A673 (cell line): ENCODE data around the gene KRTAP1-5. TPM values are rescaled to one million over a fixed set of nuclear protein-coding genes. Genes with fewer than 3 reads are reported as not detected.

ENCODE experiments used
- BruUV-seq: library from RNA; stranded (reverse); fragments of 400-500 nt; replicated peaks from 2 replicates; lab custom pipeline; 2021; lab: Mats Ljungman, UMichigan
- CTCF ChIA-PET: fragments of 300-600 bp; sonication (Branson Sonifier 250); formaldehyde crosslinking; loops from one replicate; lab custom pipeline; 2022; ENCODE audit warnings: antibody characterized with exemption; lab: Charles Lee
- POLR2A ChIA-PET: fragments of 300-600 bp; sonication (Branson Sonifier 250); formaldehyde crosslinking; loops from one replicate; lab custom pipeline; 2022; ENCODE audit warnings: antibody characterized with exemption; ENCODE audit not compliant: low non-redundant PET; lab: Charles Lee
- DNase-seq: peaks from one replicate; pipeline ENCODE4 v3.0.0-alpha.2; 2015; ENCODE audit warnings: low spot score
- H3K27ac ChIP-seq: fragments of 200-600 bp; sonication (generic); 2 replicates; pipeline ENCODE4 v1.5.1; 2016; ENCODE audit warnings: mixed run types, low read depth, mild to moderate bottlenecking, mixed read lengths, antibody characterized with exemption, low read length; ENCODE audit not compliant: poor library complexity, severe bottlenecking
- H3K27me3 ChIP-seq: fragments of 200-600 bp; sonication (generic); replicated peaks from 2 replicates; pipeline ENCODE4 v1.6.1; 2017; ENCODE audit warnings: mixed run types, low read depth, mild to moderate bottlenecking, mixed read lengths, antibody characterized with exemption, low read length; ENCODE audit not compliant: insufficient read depth, poor library complexity
- H3K36me3 ChIP-seq: fragments of 200-600 bp; sonication (generic); 2 replicates; pipeline ENCODE4 v1.6.1; 2016; ENCODE audit warnings: mixed run types, mild to moderate bottlenecking, mixed read lengths, antibody characterized with exemption, low read length; ENCODE audit not compliant: insufficient read depth, poor library complexity, severe bottlenecking
- H3K4me1 ChIP-seq: fragments of 200-600 bp; sonication (generic); 2 replicates; pipeline ENCODE4 v1.6.1; 2017; ENCODE audit warnings: mixed run types, mild to moderate bottlenecking, mixed read lengths, antibody characterized with exemption, low read length; ENCODE audit not compliant: insufficient read depth, poor library complexity, severe bottlenecking
- H3K4me3 ChIP-seq: fragments of 200-600 bp; sonication (generic); 2 replicates; pipeline ENCODE4 v1.5.1; 2016; ENCODE audit warnings: low read depth, mixed run types, mild to moderate bottlenecking, mixed read lengths, low read length; ENCODE audit not compliant: poor library complexity, severe bottlenecking
- H3K9me3 ChIP-seq: fragments of 200-600 bp; sonication (generic); 2 replicates; pipeline ENCODE4 v1.6.1; 2016; ENCODE audit warnings: mixed run types, low read depth, mild to moderate bottlenecking, mixed read lengths, antibody characterized with exemption, low read length; ENCODE audit not compliant: poor library complexity, severe bottlenecking
- EZH2 ChIP-seq: fragments of 200-600 bp; sonication (generic); IDR thresholded peaks from 2 replicates; pipeline ENCODE4 v1.6.1; 2017; ENCODE audit warnings: borderline replicate concordance, low read depth, mild to moderate bottlenecking, mixed read lengths, antibody characterized with exemption, low read length; ENCODE audit not compliant: poor library complexity, severe bottlenecking
- intact Hi-C: fragments of 100-400 bp; cut with micrococcal nuclease; formaldehyde crosslinking; loops from one replicate; pipeline ENCODE4 v1.10.0; 2022; ENCODE audit not compliant: unreplicated experiment
- total RNA-seq: library from RNA; stranded (reverse); gene quantifications from 2 replicates; pipeline ENCODE4 v1.2.3, GENCODE V29; 2021
- TF ChIP-seq, protein P1 (sequence below): fragments of 300-800, 200-600 bp; sonication (generic); conservative IDR thresholded peaks from 2 replicates; pipeline ENCODE4 v1.5.1; 2017; ENCODE audit warnings: low read depth, mild to moderate bottlenecking, antibody characterized with exemption, low read length, moderate library complexity, mixed read lengths

The KRTAP1-5 gene
- total RNA-seq, 1 experiment from 2014 or later = not detected

DNA sequence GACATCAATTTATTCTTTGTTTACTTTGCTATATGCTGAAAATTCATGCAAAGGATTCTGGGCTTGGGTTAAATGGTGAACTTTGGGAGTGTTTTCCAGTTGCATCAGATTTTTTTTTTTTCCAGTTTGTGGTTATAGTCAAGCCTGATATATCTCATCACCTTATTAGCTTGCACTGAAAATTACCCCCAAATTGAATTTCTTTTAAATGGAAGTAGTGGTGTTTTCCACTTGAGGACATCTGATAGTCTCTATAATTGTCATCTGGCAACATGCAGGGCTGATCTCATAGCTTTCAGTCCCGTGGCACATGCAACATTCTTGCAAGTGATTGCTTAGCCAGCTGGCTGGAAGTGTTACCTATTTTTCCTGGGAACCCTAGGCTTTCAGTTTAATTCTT, 13.4 kb downstream of the KRTAP1-5 start:
- intact Hi-C loops = no loop called here
- POLR2A ChIA-PET = no interaction called here
- no peaks in the 10 kb centered on the region for H3K27me3 ChIP-seq
- no TSS peak for BruUV-seq
- CTCF ChIA-PET = no interaction called here
- DNase-seq = peak; percentile 10
- no peaks in the 10 kb centered on the region for H3K4me1 ChIP-seq
- no peaks in the 10 kb centered on the region for H3K36me3 ChIP-seq
- no peak for TF ChIP-seq EZH2
- TF ChIP-seq, protein P1, sequence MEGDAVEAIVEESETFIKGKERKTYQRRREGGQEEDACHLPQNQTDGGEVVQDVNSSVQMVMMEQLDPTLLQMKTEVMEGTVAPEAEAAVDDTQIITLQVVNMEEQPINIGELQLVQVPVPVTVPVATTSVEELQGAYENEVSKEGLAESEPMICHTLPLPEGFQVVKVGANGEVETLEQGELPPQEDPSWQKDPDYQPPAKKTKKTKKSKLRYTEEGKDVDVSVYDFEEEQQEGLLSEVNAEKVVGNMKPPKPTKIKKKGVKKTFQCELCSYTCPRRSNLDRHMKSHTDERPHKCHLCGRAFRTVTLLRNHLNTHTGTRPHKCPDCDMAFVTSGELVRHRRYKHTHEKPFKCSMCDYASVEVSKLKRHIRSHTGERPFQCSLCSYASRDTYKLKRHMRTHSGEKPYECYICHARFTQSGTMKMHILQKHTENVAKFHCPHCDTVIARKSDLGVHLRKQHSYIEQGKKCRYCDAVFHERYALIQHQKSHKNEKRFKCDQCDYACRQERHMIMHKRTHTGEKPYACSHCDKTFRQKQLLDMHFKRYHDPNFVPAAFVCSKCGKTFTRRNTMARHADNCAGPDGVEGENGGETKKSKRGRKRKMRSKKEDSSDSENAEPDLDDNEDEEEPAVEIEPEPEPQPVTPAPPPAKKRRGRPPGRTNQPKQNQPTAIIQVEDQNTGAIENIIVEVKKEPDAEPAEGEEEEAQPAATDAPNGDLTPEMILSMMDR = no peak
- H3K4me3 ChIP-seq = no peak overlapping the region
- no peak overlapping the region for H3K27ac ChIP-seq
- no peaks in the 10 kb centered on the region for H3K9me3 ChIP-seq

DNA sequence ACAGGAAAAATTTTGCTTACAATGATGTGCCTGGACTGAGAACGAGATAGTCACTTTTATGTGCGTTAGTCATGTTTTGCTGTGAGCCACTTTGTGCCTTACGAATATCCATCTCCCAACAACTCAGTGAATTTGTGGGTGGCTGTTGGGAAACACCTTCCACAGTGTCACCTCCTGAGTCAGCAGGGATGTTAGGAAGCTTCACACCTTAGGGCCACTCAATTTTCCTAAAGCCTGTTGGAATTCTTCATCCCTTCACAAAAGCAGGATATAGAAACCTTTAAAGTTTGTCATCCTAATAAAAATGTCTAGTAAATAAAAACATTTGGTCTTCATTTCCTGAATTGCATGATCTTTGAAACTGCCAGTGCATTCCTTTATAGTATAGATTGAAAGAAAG, 13.8 kb downstream of the KRTAP1-5 start:
- BruUV-seq = no TSS peak
- H3K9me3 ChIP-seq = no peaks in the 10 kb centered on the region
- H3K4me1 ChIP-seq = no peaks in the 10 kb centered on the region
- H3K36me3 ChIP-seq = no peaks in the 10 kb centered on the region
- H3K27me3 ChIP-seq = no peaks in the 10 kb centered on the region
- ChIA-PET CTCF (no interaction called here), POLR2A (no interaction called here)
- TF ChIP-seq, protein P1 = no peak
- no peak for TF ChIP-seq EZH2
- no peak overlapping the region for H3K27ac ChIP-seq
- DNase-seq = no peak
- intact Hi-C loops = no loop called here
- no peak overlapping the region for H3K4me3 ChIP-seq

DNA sequence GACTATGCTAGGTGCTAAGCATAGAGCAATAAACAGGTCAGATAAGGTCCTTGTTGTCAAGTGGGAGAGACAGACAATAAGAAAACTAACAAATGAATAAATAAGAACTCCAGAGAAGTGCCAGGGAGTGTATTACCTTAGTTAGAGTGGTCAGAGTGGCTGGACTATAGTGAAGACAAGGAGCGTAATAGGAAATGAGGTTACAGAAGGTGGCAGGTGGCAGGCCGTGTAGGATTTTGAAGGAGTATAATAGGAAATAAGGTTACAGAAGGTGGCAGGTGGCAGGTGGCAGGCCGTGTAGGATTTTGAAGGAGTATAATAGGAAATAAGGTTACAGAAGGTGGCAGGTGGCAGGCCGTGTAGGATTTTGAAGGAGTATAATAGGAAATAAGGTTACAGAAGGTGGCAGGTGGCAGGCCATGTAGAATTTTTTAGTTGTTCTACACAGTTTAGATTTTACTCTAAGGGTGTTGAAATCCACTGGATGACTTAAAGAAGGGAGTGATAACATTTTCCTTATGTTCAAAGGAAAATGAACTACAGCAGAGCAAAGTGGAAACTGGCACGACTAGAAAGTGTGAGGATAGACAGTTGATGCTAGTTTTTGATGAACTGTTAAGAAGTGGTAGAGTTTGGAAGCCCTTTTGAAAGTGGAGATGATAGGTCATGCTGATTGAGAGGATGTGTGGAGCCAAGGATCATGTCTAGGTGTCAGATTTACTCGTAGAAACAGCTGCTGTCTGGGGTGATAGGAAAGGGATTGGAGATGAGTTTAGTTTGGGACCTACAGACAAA, 14.5 kb downstream of the KRTAP1-5 start:
- H3K27ac ChIP-seq = no peak overlapping the region
- H3K9me3 ChIP-seq = no peaks in the 10 kb centered on the region
- H3K36me3 ChIP-seq = no peaks in the 10 kb centered on the region
- H3K27me3 ChIP-seq = no peaks in the 10 kb centered on the region
- intact Hi-C loops = no loop called here
- DNase-seq = no peak
- ChIA-PET POLR2A (no interaction called here), CTCF (no interaction called here)
- TF ChIP-seq, protein P1 = no peak
- no peaks in the 10 kb centered on the region for H3K4me1 ChIP-seq
- no TSS peak for BruUV-seq
- H3K4me3 ChIP-seq = no peak overlapping the region
